Adrenal gland (tissue), 5 donors: Measurements from ENCODE around the gene NNT.

Experiments used
- POLR2A ChIP-seq, 2 donors: fragments of 450-650 bp; IDR thresholded peaks; one replicate each; pipeline ENCODE4 v1.6.1; 2017; ENCODE audit warnings: antibody characterized with exemption in 2 of 2, mild to moderate bottlenecking in 2 of 2, moderate library complexity in 1 of 2
- TF ChIP-seq, protein P1 (sequence below), 6 experiments: fragments of 450-650 bp in 4 of 6; fragments of 200-600 bp in 2 of 6; sonication (generic) in 1 of 6; IDR thresholded peaks; 1 replicate in 5 of 6; 2 replicates in 1 of 6; pipeline versions ENCODE4 v1.5.1 to v1.8.0; 2016 to 2021; ENCODE audit warnings: antibody characterized with exemption in 6 of 6, mild to moderate bottlenecking in 2 of 6, moderate library complexity in 1 of 6
- donor health status: DM: no; HTN: no; CAD: no.

GRCh38 chr5:43652537-43653302 is 49.7 kb downstream of the NNT start:
- TF ChIP-seq, protein P1, sequence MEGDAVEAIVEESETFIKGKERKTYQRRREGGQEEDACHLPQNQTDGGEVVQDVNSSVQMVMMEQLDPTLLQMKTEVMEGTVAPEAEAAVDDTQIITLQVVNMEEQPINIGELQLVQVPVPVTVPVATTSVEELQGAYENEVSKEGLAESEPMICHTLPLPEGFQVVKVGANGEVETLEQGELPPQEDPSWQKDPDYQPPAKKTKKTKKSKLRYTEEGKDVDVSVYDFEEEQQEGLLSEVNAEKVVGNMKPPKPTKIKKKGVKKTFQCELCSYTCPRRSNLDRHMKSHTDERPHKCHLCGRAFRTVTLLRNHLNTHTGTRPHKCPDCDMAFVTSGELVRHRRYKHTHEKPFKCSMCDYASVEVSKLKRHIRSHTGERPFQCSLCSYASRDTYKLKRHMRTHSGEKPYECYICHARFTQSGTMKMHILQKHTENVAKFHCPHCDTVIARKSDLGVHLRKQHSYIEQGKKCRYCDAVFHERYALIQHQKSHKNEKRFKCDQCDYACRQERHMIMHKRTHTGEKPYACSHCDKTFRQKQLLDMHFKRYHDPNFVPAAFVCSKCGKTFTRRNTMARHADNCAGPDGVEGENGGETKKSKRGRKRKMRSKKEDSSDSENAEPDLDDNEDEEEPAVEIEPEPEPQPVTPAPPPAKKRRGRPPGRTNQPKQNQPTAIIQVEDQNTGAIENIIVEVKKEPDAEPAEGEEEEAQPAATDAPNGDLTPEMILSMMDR (IDR thresholded peaks at IDR 0.05) = no peak
- no peak for TF ChIP-seq POLR2A (IDR thresholded peaks at IDR 0.05)
